RWPE2 (cell line): ENCODE results near the gene HEXB.

Experiments used
- ATAC-seq: fragments of 200-7000 bp; cut with Tn5 transposase; 3 replicates; pipeline ENCODE4 v1.9.1; 2021; ENCODE audit warnings: low read depth
- DNase-seq: peaks from one replicate; pipeline ENCODE4 v3.0.0-alpha.2; 2020; ENCODE audit warnings: low spot score
- H3K27ac ChIP-seq: fragments of 450-650 bp; 2 replicates; pipeline ENCODE4 v1.5.1; 2017; ENCODE audit warnings: mild to moderate bottlenecking; ENCODE audit not compliant: poor library complexity, severe bottlenecking
- H3K27me3 ChIP-seq: fragments of 250-450 bp; sonication (Bioruptor Pico); 2 replicates; pipeline ENCODE4 v1.5.1; 2021; ENCODE audit warnings: mild to moderate bottlenecking, moderate library complexity; ENCODE audit not compliant: insufficient read depth, poor library complexity, severe bottlenecking
- H3K36me3 ChIP-seq: fragments of 250-450 bp; sonication (Bioruptor Pico); 2 replicates; pipeline ENCODE4 v1.5.1; 2020; ENCODE audit warnings: low read depth, mild to moderate bottlenecking, moderate library complexity
- H3K4me1 ChIP-seq: fragments of 250-450 bp; sonication (Bioruptor Pico); 2 replicates; pipeline ENCODE4 v1.5.1; 2021; ENCODE audit warnings: mild to moderate bottlenecking, moderate library complexity; ENCODE audit not compliant: insufficient read depth, poor library complexity, severe bottlenecking
- H3K4me3 ChIP-seq: fragments of 250-450 bp; sonication (Bioruptor Pico); 2 replicates; pipeline ENCODE4 v1.5.1; 2021; ENCODE audit warnings: mild to moderate bottlenecking, moderate library complexity; ENCODE audit not compliant: severe bottlenecking
- H3K9me3 ChIP-seq: fragments of 250-450 bp; sonication (Bioruptor Pico); 2 replicates; pipeline ENCODE4 v1.5.1; 2021; ENCODE audit warnings: mild to moderate bottlenecking, moderate library complexity; ENCODE audit not compliant: severe bottlenecking
- TF ChIP-seq, protein P1 (sequence below): fragments of 450-650 bp; IDR thresholded peaks from one replicate; pipeline ENCODE4 v1.5.1; 2017; ENCODE audit warnings: mild to moderate bottlenecking, moderate library complexity; ENCODE audit not compliant: poor library complexity, severe bottlenecking

HEXB gene

DNA sequence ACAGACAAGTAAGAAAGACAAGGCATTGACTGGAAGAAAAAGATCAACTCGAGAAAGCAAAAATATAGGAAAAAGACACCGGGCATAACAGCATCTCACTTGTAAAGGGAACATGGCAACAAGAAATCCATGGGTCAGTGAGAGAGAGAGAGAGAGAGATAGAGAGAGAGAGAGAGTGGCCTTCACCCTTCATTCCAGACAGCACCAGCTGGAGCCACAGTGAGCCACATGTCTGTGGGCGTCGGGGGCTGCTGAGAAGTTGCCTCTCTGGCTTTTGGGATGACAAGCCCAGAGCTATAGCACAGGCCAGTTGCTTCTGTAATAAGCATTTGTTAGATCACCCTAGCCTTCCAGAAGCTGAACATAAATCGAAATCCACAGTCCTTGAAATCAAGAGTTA, 24.2 kb upstream of the HEXB start:
- no peak overlapping the region for H3K27ac ChIP-seq
- DNase-seq = no peak
- no peaks in the 10 kb centered on the region for H3K9me3 ChIP-seq
- no peaks in the 10 kb centered on the region for H3K4me1 ChIP-seq
- TF ChIP-seq, protein P1, sequence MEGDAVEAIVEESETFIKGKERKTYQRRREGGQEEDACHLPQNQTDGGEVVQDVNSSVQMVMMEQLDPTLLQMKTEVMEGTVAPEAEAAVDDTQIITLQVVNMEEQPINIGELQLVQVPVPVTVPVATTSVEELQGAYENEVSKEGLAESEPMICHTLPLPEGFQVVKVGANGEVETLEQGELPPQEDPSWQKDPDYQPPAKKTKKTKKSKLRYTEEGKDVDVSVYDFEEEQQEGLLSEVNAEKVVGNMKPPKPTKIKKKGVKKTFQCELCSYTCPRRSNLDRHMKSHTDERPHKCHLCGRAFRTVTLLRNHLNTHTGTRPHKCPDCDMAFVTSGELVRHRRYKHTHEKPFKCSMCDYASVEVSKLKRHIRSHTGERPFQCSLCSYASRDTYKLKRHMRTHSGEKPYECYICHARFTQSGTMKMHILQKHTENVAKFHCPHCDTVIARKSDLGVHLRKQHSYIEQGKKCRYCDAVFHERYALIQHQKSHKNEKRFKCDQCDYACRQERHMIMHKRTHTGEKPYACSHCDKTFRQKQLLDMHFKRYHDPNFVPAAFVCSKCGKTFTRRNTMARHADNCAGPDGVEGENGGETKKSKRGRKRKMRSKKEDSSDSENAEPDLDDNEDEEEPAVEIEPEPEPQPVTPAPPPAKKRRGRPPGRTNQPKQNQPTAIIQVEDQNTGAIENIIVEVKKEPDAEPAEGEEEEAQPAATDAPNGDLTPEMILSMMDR = no peak
- no peaks in the 10 kb centered on the region for H3K27me3 ChIP-seq
- no peak overlapping the region for H3K4me3 ChIP-seq
- no peak for ATAC-seq
- no peaks in the 10 kb centered on the region for H3K36me3 ChIP-seq

- Histone ChIP-seq H3K4me1 (no peaks in the 10 kb centered on the region), H3K27ac (no peak overlapping the region), H3K27me3 (no peaks in the 10 kb centered on the region), H3K36me3 (no peaks in the 10 kb centered on the region), H3K9me3 (no peaks in the 10 kb centered on the region), H3K4me3 (no peak overlapping the region)
- TF ChIP-seq, protein P1 = no peak
- no peak for ATAC-seq
- no peak for DNase-seq
These were observed 20.5 kb upstream of the HEXB start for GRCh38 chr5:74664551-74664950.

- H3K27me3 ChIP-seq = no peaks in the 10 kb centered on the region
- no peaks in the 10 kb centered on the region for H3K4me1 ChIP-seq
- no peaks in the 10 kb centered on the region for H3K9me3 ChIP-seq
- TF ChIP-seq, protein P1 = no peak
- no peak for DNase-seq
- H3K36me3 ChIP-seq = no peaks in the 10 kb centered on the region
- no peak overlapping the region for H3K27ac ChIP-seq
- no peak overlapping the region for H3K4me3 ChIP-seq
- no peak for ATAC-seq
These were observed 19.8 kb upstream of the HEXB start for GRCh38 chr5:74665273-74665672.

DNA sequence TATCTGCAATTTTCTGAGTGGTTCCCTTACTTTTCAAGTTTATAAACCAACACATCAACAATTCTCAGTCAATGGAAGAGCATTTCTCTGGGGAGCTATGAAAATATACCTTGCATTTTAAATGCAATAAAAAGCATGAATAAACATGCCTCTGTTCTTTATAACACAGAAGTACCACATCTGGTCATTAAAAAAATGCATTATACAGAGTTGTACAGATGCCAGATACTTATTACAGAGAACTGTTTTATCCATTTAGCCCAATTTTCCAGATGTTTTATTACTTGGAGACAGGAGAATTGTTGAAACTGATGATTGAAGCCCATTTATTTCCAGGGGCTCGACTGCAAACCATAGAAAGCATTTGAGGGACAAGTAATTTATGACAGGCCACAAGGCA, 19.2 kb upstream of the HEXB start:
- Histone ChIP-seq H3K4me3 (no peak overlapping the region), H3K9me3 (no peaks in the 10 kb centered on the region), H3K36me3 (no peaks in the 10 kb centered on the region), H3K27ac (no peak overlapping the region), H3K27me3 (no peaks in the 10 kb centered on the region), H3K4me1 (no peaks in the 10 kb centered on the region)
- DNase-seq (no peak), ATAC-seq (no peak)
- TF ChIP-seq, protein P1 = no peak

DNA sequence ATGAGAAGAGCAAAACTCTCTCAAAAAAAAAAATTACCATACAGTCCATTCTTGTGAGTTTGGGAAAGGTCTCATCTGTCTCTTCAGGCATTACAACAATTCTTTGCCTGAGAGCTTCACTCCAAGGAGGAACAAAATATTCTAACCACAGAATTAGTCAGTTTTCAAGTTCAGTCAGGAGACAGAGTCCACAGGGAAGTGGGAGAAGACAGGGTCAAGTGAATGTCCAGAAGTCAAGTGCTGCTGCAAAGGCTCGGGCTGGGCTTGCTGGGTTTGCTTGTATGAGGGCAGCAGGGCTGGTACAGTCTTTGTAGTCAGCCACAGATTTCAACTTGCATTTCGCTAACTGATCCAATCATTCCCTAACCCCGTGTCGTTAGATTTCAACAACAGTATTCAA, 17.6 kb upstream of the HEXB start:
- Histone ChIP-seq H3K9me3 (no peaks in the 10 kb centered on the region), H3K36me3 (no peaks in the 10 kb centered on the region), H3K4me1 (no peaks in the 10 kb centered on the region), H3K27me3 (no peaks in the 10 kb centered on the region), H3K4me3 (no peak overlapping the region), H3K27ac (no peak overlapping the region)
- DNase-seq (no peak), ATAC-seq (no peak)
- TF ChIP-seq, protein P1 = no peak
